ENCODE data around the gene ARHGEF3. TPM values are rescaled to one million over a fixed set of nuclear protein-coding genes. Genes with fewer than 3 reads are reported as not detected.

ARHGEF3 gene
- total RNA-seq, 1 donor from 2014 or later: 16.5 TPM

DNA sequence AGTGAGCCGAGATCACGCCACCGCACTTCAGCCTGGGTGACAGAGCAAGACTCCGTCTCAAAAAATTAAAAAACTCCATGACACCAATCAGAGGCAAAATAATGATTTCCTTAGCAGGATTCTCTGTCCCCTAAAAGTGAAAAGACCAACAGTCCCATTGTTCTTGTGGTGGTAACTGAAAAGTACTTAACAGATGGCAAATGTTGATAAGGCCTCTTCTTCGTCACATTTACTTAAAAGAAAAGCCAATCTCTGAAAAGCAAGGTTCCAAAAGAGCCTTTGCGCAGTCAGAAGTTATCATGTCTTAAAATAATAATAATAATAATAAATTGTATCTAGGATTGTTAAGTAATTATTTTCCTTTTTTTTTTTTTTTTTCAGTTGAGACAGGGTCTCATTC, 62.7 kb downstream of the ARHGEF3 start:
- H3K27me3 ChIP-seq (ENCODE audit: low read depth): no peaks in the 10 kb centered on the region
- H3K4me3 ChIP-seq: no peak overlapping the region
- no peak for DNase-seq
- H3K27ac ChIP-seq (replicated peaks): no peak overlapping the region
- H3K9me3 ChIP-seq (replicated peaks): no peaks in the 10 kb centered on the region
- no peaks in the 10 kb centered on the region for H3K4me1 ChIP-seq
- intact Hi-C loops (cut with micrococcal nuclease): no loop called here
- TF ChIP-seq, protein P1, sequence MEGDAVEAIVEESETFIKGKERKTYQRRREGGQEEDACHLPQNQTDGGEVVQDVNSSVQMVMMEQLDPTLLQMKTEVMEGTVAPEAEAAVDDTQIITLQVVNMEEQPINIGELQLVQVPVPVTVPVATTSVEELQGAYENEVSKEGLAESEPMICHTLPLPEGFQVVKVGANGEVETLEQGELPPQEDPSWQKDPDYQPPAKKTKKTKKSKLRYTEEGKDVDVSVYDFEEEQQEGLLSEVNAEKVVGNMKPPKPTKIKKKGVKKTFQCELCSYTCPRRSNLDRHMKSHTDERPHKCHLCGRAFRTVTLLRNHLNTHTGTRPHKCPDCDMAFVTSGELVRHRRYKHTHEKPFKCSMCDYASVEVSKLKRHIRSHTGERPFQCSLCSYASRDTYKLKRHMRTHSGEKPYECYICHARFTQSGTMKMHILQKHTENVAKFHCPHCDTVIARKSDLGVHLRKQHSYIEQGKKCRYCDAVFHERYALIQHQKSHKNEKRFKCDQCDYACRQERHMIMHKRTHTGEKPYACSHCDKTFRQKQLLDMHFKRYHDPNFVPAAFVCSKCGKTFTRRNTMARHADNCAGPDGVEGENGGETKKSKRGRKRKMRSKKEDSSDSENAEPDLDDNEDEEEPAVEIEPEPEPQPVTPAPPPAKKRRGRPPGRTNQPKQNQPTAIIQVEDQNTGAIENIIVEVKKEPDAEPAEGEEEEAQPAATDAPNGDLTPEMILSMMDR (IDR thresholded peaks at IDR 0.05; ENCODE audit: borderline replicate concordance): no peak
- peaks cover 43% of the 10 kb centered on the region for H3K36me3 ChIP-seq

DNA sequence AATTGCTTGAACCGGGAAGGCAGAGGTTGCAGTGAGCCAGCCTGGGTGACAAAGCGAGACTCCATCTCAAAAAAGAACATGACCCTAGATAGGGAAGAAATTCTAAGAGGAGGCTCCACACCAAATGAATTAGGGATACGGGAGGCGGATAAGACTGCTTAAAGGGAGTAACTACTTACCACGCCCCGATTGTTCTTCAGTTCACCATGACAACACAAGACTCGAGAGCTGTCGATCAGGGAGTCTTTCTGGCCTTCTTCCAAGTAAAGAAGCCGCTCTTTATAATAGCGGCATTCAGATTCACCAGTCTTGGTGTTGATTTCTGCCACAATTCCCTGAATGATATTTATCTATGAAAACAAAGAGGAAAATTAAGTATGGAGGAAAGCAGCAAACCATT, 64.7 kb downstream of the ARHGEF3 start:
- TF ChIP-seq, protein P1 (IDR thresholded peaks at IDR 0.05; ENCODE audit: borderline replicate concordance): no peak
- DNase-seq: no peak
- no peaks in the 10 kb centered on the region for H3K27me3 ChIP-seq (ENCODE audit: low read depth)
- H3K27ac ChIP-seq (replicated peaks): no peak overlapping the region
- H3K4me1 ChIP-seq: no peaks in the 10 kb centered on the region
- intact Hi-C loops (cut with micrococcal nuclease): no loop called here
- H3K9me3 ChIP-seq (replicated peaks): no peaks in the 10 kb centered on the region
- no peak overlapping the region for H3K4me3 ChIP-seq
- peaks cover 33% of the 10 kb centered on the region for H3K36me3 ChIP-seq

DNA sequence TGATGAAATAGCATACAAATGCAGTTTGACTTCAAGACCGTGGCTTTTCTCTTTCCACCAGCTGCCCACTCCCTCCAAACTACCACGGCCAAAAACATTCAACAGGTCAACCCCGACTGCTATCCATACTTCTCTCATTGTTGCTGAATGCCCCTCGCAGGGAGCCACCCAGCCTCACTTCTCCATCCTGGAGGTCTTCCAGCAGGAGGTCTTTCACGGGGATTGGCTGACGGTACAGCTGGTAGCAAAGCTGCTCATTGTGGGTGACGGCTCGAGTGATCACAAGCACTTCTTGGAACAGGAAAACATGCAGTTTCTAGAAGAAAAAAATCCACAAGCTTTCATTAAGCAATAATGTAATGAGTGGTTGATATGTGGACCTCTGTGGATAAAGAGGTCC, 69.6 kb downstream of the ARHGEF3 start:
- TF ChIP-seq, protein P1 (IDR thresholded peaks at IDR 0.05; ENCODE audit: borderline replicate concordance): no peak
- intact Hi-C loops (cut with micrococcal nuclease): no loop called here
- peaks cover 69% of the 10 kb centered on the region for H3K36me3 ChIP-seq
- H3K4me1 ChIP-seq: no peaks in the 10 kb centered on the region
- no peak overlapping the region for H3K27ac ChIP-seq (replicated peaks)
- DNase-seq: no peak
- no peak overlapping the region for H3K4me3 ChIP-seq
- no peaks in the 10 kb centered on the region for H3K27me3 ChIP-seq (ENCODE audit: low read depth)
- no peaks in the 10 kb centered on the region for H3K9me3 ChIP-seq (replicated peaks)

DNA sequence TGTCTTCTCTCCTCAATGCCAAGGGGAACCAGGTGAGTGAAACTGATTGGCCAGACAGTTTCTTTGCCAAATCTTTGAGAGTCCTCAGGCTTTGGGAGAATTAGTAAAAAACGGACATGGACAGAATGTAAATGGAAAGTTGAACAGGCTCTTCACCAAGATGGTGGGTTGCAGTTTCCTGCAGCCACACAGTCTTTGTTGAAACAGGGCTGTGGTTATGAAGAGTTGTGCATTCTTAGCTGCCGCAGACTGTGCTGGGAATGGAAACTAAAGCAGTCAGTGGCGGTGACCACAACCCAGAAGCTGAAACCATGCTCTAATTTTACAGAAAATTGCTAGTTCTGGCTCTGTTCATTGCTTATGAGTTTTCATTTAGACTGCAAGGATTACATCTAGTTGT, 76.6 kb downstream of the ARHGEF3 start:
- H3K27ac ChIP-seq (replicated peaks): no peak overlapping the region
- no peaks in the 10 kb centered on the region for H3K27me3 ChIP-seq (ENCODE audit: low read depth)
- no peak overlapping the region for H3K4me3 ChIP-seq
- DNase-seq: no peak
- H3K9me3 ChIP-seq (replicated peaks): no peaks in the 10 kb centered on the region
- H3K36me3 ChIP-seq: peaks cover 42% of the 10 kb centered on the region
- H3K4me1 ChIP-seq: no peaks in the 10 kb centered on the region
- intact Hi-C loops (cut with micrococcal nuclease): no loop called here
- TF ChIP-seq, protein P1 (IDR thresholded peaks at IDR 0.05; ENCODE audit: borderline replicate concordance): no peak

DNA sequence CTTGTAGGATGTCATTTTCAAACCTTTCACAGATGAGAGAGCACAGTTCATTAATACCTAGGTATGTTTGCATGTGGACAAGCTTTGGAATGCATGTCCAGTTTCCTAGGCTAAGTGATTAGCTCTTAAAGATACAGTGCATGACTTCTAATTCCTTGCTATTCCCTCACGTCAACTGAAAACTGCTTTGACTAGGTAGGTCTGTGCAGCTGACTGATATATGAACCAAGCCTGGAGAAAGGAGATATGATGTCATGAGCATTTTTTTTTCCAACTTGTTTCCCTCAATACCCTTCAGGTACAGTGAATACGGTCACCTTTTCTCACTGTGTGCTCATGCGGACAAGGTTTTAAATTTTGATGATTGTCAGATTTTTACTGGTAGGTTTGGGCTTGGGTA, 77.1 kb downstream of the ARHGEF3 start:
- intact Hi-C loops (cut with micrococcal nuclease): no loop called here
- H3K9me3 ChIP-seq (replicated peaks): no peaks in the 10 kb centered on the region

More for the DNA sequence above, 77.1 kb downstream of the ARHGEF3 start:
- DNase-seq: no peak
- Histone ChIP-seq H3K36me3 (peaks cover 41% of the 10 kb centered on the region), H3K27ac (replicated peaks) (no peak overlapping the region), H3K27me3 (ENCODE audit: low read depth) (no peaks in the 10 kb centered on the region), H3K4me3 (no peak overlapping the region), H3K4me1 (no peaks in the 10 kb centered on the region)
- TF ChIP-seq, protein P1 (IDR thresholded peaks at IDR 0.05; ENCODE audit: borderline replicate concordance): no peak
